GM19438 (cell line): Measurements from ENCODE around the gene CINP.
"Not testable (repeated sequence)": the region's sequence is repeated elsewhere in the genome, so short reads cannot be mapped to it uniquely, and the experiment has no call there.

Experiments
- ATAC-seq: cut with Tn5 transposase; IDR thresholded peaks from one replicate; pipeline ENCODE4 v1.9.1; 2021; ENCODE audit warnings: low read depth; ENCODE audit not compliant: unreplicated experiment

The CINP gene

GRCh38 chr14:102321456-102322422 lies 41.0 kb downstream of the CINP start:
- no peak for ATAC-seq

- ATAC-seq = no peak
These were observed 41.8 kb downstream of the CINP start for GRCh38 chr14:102320671-102321455.

GRCh38 chr14:102320033-102320660 lies 42.5 kb downstream of the CINP start:
- no peak for ATAC-seq

- ATAC-seq = peak; percentile 47
These were observed 43.2 kb downstream of the CINP start, which contains the start of gene ZNF839 for GRCh38 chr14:102319351-102320032. TSS of gene ZNF839 (plus strand) at chr14:102319746. CDS start at chr14:102319766, 20 bp downstream.

GRCh38 chr14:102318781-102319276 lies 43.9 kb downstream of the CINP start:
- no peak for ATAC-seq

GRCh38 chr14:102317564-102318248 lies 45.0 kb downstream of the CINP start:
- ATAC-seq = no peak

GRCh38 chr14:102316743-102317563 lies 45.7 kb downstream of the CINP start:
- ATAC-seq = peak; percentile 49

- no peak for ATAC-seq
These were observed 46.4 kb downstream of the CINP start for GRCh38 chr14:102316338-102316742.

GRCh38 chr14:102315121-102315520 lies 47.6 kb downstream of the CINP start:
- no peak for ATAC-seq

- peak; percentile 55 for ATAC-seq
These were observed 48.3 kb downstream of the CINP start for GRCh38 chr14:102314242-102315011.

GRCh38 chr14:102304611-102305506 lies 57.8 kb downstream of the CINP start, which contains the start of gene MOK:
TSS of gene MOK (minus strand) at chr14:102305164. CDS start at chr14:102304968, 196 bp downstream.
- peak; percentile 89 for ATAC-seq

GRCh38 chr14:102303664-102304063 lies 59.0 kb downstream of the CINP start:
- no peak for ATAC-seq

GRCh38 chr14:102298303-102299070 lies 64.2 kb downstream of the CINP start:
- ATAC-seq = not testable (repeated sequence)
